H1 (cell line): Measurements from ENCODE around the gene CD81. TPM values are rescaled to one million over a fixed set of nuclear protein-coding genes. Genes with fewer than 3 reads are reported as not detected.
"Not testable (repeated sequence)": the region's sequence is repeated elsewhere in the genome, so short reads cannot be mapped to it uniquely, and the experiment has no call there.

ENCODE experiments used
- CTCF ChIA-PET: fragments of 300-600 bp; sonication (Branson Sonifier 250); formaldehyde crosslinking; loops from one replicate; lab custom pipeline; 2021; ENCODE audit not compliant: partially characterized antibody; lab: Charles Lee
- POLR2A ChIA-PET: fragments of 300-600 bp; sonication (Branson Sonifier 250); formaldehyde crosslinking; loops from one replicate; lab custom pipeline; 2021; ENCODE audit warnings: inconsistent platforms; ENCODE audit not compliant: partially characterized antibody; lab: Charles Lee
- DNase-seq, 2 experiments: peaks; one replicate each; pipeline versions ENCODE4 v3.0.0 to v3.0.0-alpha.2; 2010 to 2022; ENCODE audit warnings: low spot score in 2 of 2, low read depth in 1 of 2, mixed read lengths in 1 of 2
- FAIRE-seq: peaks from 2 replicates; lab custom pipeline; 2011; peaks lifted over from hg19 to GRCh38; lab: Jason Lieb, UNC
- H2AFZ ChIP-seq: 2 replicates; pipeline ENCODE4 v1.8.1; 2012; ENCODE audit warnings: low read length, inconsistent platforms
- H2AK5ac ChIP-seq: 2 replicates; pipeline ENCODE4 v1.6.1; 2013; ENCODE audit warnings: low read depth, low read length
- H2BK120ac ChIP-seq: replicated peaks from 2 replicates; pipeline ENCODE3; 2013; ENCODE audit warnings: low read depth, low read length, inconsistent platforms
- H2BK12ac ChIP-seq: 2 replicates; pipeline ENCODE4 v1.6.1; 2013; ENCODE audit warnings: low read depth, low read length
- H2BK15ac ChIP-seq: 2 replicates; pipeline ENCODE4 v1.6.1; 2013; ENCODE audit warnings: low read length
- H2BK20ac ChIP-seq: 2 replicates; pipeline ENCODE4 v1.6.1; 2013; ENCODE audit warnings: low read length
- H2BK5ac ChIP-seq: 2 replicates; pipeline ENCODE4 v1.6.1; 2013; ENCODE audit warnings: low read depth, low read length
- H3K14ac ChIP-seq: 2 replicates; pipeline ENCODE4 v1.6.1; 2013; ENCODE audit warnings: inconsistent platforms; ENCODE audit not compliant: insufficient read length
- H3K18ac ChIP-seq: 2 replicates; pipeline ENCODE4 v1.6.1; 2013; ENCODE audit warnings: low read length; ENCODE audit errors: extremely low read depth
- H3K23ac ChIP-seq: 2 replicates; pipeline ENCODE4 v1.6.1; 2013; ENCODE audit warnings: inconsistent platforms; ENCODE audit not compliant: insufficient read length
- H3K23me2 ChIP-seq: 2 replicates; pipeline ENCODE4 v1.6.1; 2013; ENCODE audit warnings: low read depth, low read length
- H3K27ac ChIP-seq: 2 replicates; pipeline ENCODE4 v1.6.1; 2011; ENCODE audit warnings: low read depth, low read length, inconsistent platforms
- H3K27me3 ChIP-seq, 4 experiments: replicated peaks in 1 of 4; 1 replicate in 1 of 4; 2 replicates in 3 of 4; pipeline versions ENCODE4 v1.6.1 to v1.8.1; 2011 to 2013; ENCODE audit warnings: low read length in 3 of 4, mild to moderate bottlenecking in 3 of 4, inconsistent platforms in 2 of 4, mixed read lengths in 2 of 4, moderate library complexity in 1 of 4; ENCODE audit not compliant: control insufficient read depth in 3 of 4, insufficient read depth in 3 of 4; ENCODE audit errors: extremely low read depth in 1 of 4
- H3K36me3 ChIP-seq, 4 experiments: 2 replicates each; pipeline versions ENCODE4 v1.6.1 to v1.8.1; 2011 to 2013; ENCODE audit warnings: mild to moderate bottlenecking in 4 of 4, low read length in 3 of 4, moderate library complexity in 2 of 4, control low read depth in 1 of 4, inconsistent platforms in 1 of 4; ENCODE audit not compliant: insufficient read depth in 4 of 4, control insufficient read depth in 2 of 4
- H3K4ac ChIP-seq: replicated peaks from 2 replicates; pipeline ENCODE3; 2013; ENCODE audit warnings: low read length, low read depth, mixed read lengths, inconsistent platforms; ENCODE audit not compliant: insufficient read length
- H3K4me1 ChIP-seq, 4 experiments: replicated peaks in 1 of 4; 1 replicate in 1 of 4; 2 replicates in 3 of 4; pipeline versions ENCODE4 v1.6.1 to v1.8.1; 2011 to 2013; ENCODE audit warnings: low read length in 3 of 4, inconsistent platforms in 2 of 4, mixed read lengths in 1 of 4; ENCODE audit not compliant: insufficient read depth in 4 of 4, control insufficient read depth in 3 of 4
- H3K4me2 ChIP-seq, 2 experiments: 2 replicates each; pipeline versions ENCODE4 v1.6.1 to v1.8.1; 2011 to 2013; ENCODE audit warnings: low read depth in 2 of 2, low read length in 2 of 2, control low read depth in 1 of 2, inconsistent platforms in 1 of 2, mild to moderate bottlenecking in 1 of 2; ENCODE audit not compliant: insufficient read depth in 1 of 2
- H3K4me3 ChIP-seq, 4 experiments: fragments of 200-600, 300-600 bp in 1 of 4; sonication (generic), shearing (Covaris generic), sonication (Bioruptor Twin) in 1 of 4; 2 replicates each; pipeline versions ENCODE4 v1.5.1 to v1.8.1; 2011 to 2016; ENCODE audit warnings: low read length in 4 of 4, low read depth in 3 of 4, control low read depth in 2 of 4, inconsistent platforms in 2 of 4, mild to moderate bottlenecking in 2 of 4, mixed read lengths in 1 of 4, moderate library complexity in 1 of 4; ENCODE audit not compliant: insufficient read depth in 2 of 4; ENCODE audit errors: extremely low read depth in 1 of 4
- H3K56ac ChIP-seq: replicated peaks from 2 replicates; pipeline ENCODE3; 2013; ENCODE audit warnings: low read depth, mild to moderate bottlenecking, mixed read lengths, low read length, inconsistent platforms; ENCODE audit not compliant: insufficient read length
- H3K79me1 ChIP-seq: 2 replicates; pipeline ENCODE4 v1.6.1; 2013; ENCODE audit warnings: low read depth, low read length, control low read depth
- H3K79me2 ChIP-seq, 2 experiments: 2 replicates each; pipeline versions ENCODE4 v1.6.1 to v1.8.1; 2012 to 2013; ENCODE audit warnings: low read length in 2 of 2, mild to moderate bottlenecking in 2 of 2, inconsistent platforms in 1 of 2; ENCODE audit not compliant: insufficient read depth in 2 of 2, control insufficient read depth in 1 of 2
- H3K9ac ChIP-seq, 4 experiments: replicated peaks in 1 of 4; 1 replicate in 1 of 4; 2 replicates in 3 of 4; pipeline versions ENCODE4 v1.6.1 to v1.8.1; 2011 to 2013; ENCODE audit warnings: low read depth in 3 of 4, low read length in 3 of 4, control low read depth in 2 of 4, mild to moderate bottlenecking in 2 of 4, moderate library complexity in 2 of 4, inconsistent platforms in 1 of 4; ENCODE audit errors: extremely low read depth in 1 of 4
- H3K9me3 ChIP-seq, 2 experiments: 2 replicates each; pipeline versions ENCODE4 v1.6.1 to v1.8.1; 2012 to 2013; ENCODE audit warnings: mild to moderate bottlenecking in 2 of 2, moderate library complexity in 2 of 2, control low read depth in 1 of 2, inconsistent platforms in 1 of 2, low read depth in 1 of 2, low read length in 1 of 2, mixed read lengths in 1 of 2; ENCODE audit not compliant: insufficient read depth in 2 of 2
- H4K20me1 ChIP-seq, 2 experiments: replicated peaks in 1 of 2; 2 replicates each; pipeline versions ENCODE3 to v1.8.1; 2011 to 2013; ENCODE audit warnings: inconsistent platforms in 2 of 2, low read length in 2 of 2, mild to moderate bottlenecking in 1 of 2; ENCODE audit not compliant: insufficient read depth in 2 of 2, control insufficient read depth in 1 of 2
- H4K5ac ChIP-seq: 2 replicates; pipeline ENCODE4 v1.6.1; 2013; ENCODE audit warnings: low read length, low read depth, mixed read lengths, inconsistent platforms; ENCODE audit not compliant: insufficient read length
- H4K8ac ChIP-seq: 2 replicates; pipeline ENCODE4 v1.8.0; 2013; ENCODE audit warnings: mild to moderate bottlenecking, moderate library complexity, low read length, inconsistent platforms; ENCODE audit not compliant: insufficient read depth; ENCODE audit errors: extremely low read depth
- H4K91ac ChIP-seq: replicated peaks from 2 replicates; pipeline ENCODE3; 2013; ENCODE audit warnings: low read length, mixed read lengths, inconsistent platforms; ENCODE audit not compliant: insufficient read length
- WGBS, 2 experiments: shearing (Covaris generic) in 1 of 2; methylation state at CpG; one replicate each; pipeline versions ENCODE4 v1.1.6 to v1.1.7; 2013 to 2015; ENCODE audit warnings: low lambda C conversion rate in 2 of 2, mixed read lengths in 2 of 2, inconsistent platforms in 1 of 2, low coverage in 1 of 2, missing lambda C conversion rate in 1 of 2; ENCODE audit not compliant: insufficient replicate concordance in 2 of 2, insufficient coverage in 1 of 2, insufficient read length in 1 of 2; ENCODE audit errors: extremely low coverage in 1 of 2, missing lambda C conversion rate in 1 of 2; 5-methylcytosine and 5-hydroxymethylcytosine counted together
- polyA plus RNA-seq, 7 experiments: library from polyadenylated mRNA; depleted of rRNA in 3 of 7; stranded (reverse) in 5 of 7; unstranded in 2 of 7; fragments of >200 nt in 5 of 7; fragments of 200-250 nt in 2 of 7; gene quantifications; 1 replicate in 5 of 7; 2 replicates in 1 of 7; 4 replicates in 1 of 7; pipeline versions ENCODE4 v1.2.1 to v1.2.3, GENCODE V29; 2011 to 2013; ENCODE audit warnings: missing spikeins in 2 of 7, mixed read lengths in 2 of 7
- total RNA-seq: library from RNA; stranded (reverse); fragmentation: NEBNext Ultra II Directional; extraction: Animal tissue kit (Norgen Biotek cat#: 25700); gene quantifications from 2 replicates; pipeline ENCODE4 v1.2.1, GENCODE V29; 2021

CD81 gene
- total and polyA plus RNA-seq, 2 of the 8 experiments (the other 6 are each of a cell fraction or from before 2014, with no cell fraction given) = 238 to 309 TPM

DNA sequence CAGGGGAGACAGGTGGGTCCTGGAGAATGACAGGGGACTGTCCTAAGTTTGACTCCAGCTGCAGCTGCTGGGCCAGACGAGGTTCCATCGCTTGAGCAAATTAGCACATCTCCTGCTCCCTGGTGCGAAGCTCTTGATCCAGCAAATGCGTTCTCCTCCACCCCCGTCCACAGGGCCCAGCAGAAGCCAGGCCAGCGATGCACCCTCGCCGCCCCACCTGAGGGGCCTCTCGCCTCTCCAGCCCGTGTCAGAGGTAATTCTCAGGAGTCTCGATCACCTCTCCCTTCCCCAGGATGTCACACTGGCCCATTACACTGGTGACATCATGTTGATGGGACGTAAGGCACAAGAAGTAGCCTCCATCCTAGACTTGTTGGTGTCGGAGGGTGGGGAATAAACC is 19.5 kb upstream of the CD81 start:
- POLR2A ChIA-PET = interaction anchor here (1.5 kb wide), 1 partner anchor 20 kb away, joined by 8 read pairs; the partner anchor contains the start of gene CD81
- H4K91ac ChIP-seq, H2BK5ac ChIP-seq: not testable (repeated sequence)

More for the DNA sequence above, 19.5 kb upstream of the CD81 start:
- H4K8ac ChIP-seq, H2BK12ac ChIP-seq, H3K4me2 ChIP-seq, DNase-seq, H3K79me2 ChIP-seq, H3K56ac ChIP-seq, H3K4me3 ChIP-seq, H2BK120ac ChIP-seq, H2BK15ac ChIP-seq, H3K4ac ChIP-seq, H3K79me1 ChIP-seq, H2BK20ac ChIP-seq, H3K36me3 ChIP-seq, H3K14ac ChIP-seq, FAIRE-seq, H3K27ac ChIP-seq, H3K23me2 ChIP-seq, H2AFZ ChIP-seq, H3K4me1 ChIP-seq, CTCF ChIA-PET, H3K18ac ChIP-seq, H3K9ac ChIP-seq, H4K20me1 ChIP-seq, H2AK5ac ChIP-seq, H4K5ac ChIP-seq, H3K27me3 ChIP-seq, H3K23ac ChIP-seq: not testable (repeated sequence)
- peaks cover 5 to 17% of the 10 kb centered on the region in 2 experiments; a peak in 2 of 4 replicates for H3K9me3 ChIP-seq
- 92% methylated on average over 13 of the region's 13 CpGs; no CpG with 5 or more reads in 1 of the 2 experiments for WGBS, 2 experiments
